GM18502 (cell line): Measurements from ENCODE around the gene RSPRY1.
"Not testable (repeated sequence)": the region's sequence is repeated elsewhere in the genome, so short reads cannot be mapped to it uniquely, and the experiment has no call there.

Experiments
- ATAC-seq: cut with Tn5 transposase; IDR thresholded peaks from one replicate; pipeline ENCODE4 v1.9.1; 2021; ENCODE audit warnings: mild to moderate bottlenecking; ENCODE audit not compliant: unreplicated experiment, poor library complexity

The RSPRY1 gene

DNA sequence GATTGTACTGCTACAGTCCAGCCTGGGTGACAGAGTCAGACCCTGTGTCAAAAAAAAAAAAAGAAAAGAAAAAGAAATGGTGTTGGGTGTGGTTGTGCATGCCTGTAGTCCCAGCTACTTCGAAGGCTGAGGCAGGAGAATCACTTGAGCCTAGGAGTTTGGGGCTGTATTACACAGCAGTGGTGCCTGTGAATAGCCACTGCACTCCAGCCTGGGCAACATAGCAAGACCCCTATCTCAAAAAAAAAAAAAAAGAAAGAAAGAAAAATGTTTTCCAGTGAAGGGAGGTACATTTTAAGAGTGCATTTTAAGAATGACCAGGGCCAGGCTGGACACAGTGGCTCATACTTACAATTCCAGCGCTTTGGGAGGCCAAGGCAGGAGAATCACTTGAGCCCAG is 65.2 kb downstream of the RSPRY1 start:
- no peak for ATAC-seq

DNA sequence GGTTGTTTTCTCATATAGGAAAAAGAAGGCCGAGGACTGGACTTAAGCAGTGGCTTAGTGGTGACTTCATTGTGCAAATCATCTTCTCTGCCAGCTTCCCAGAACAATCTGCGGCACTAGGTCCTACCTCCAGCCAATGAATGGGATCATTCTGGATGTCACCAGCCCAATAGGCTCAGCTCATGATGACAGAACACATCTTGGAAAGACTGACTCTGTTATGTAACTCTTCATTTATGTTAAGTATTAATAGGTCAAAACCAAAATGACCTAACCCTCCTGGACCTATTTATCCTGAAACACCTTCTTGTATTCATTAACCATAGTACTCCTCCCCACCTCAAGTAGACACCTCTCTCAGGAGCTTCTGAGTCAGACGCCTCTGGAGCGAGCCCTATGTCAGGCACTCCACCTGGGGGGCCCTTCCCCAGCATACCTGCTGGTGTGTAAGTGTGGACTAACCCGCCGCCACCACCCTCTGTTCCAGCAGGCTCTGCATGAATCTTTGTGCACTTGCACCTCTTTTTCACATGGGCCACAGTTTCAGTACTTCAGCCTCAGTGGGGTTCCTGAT is 66.1 kb downstream of the RSPRY1 start:
- ATAC-seq: no peak

DNA sequence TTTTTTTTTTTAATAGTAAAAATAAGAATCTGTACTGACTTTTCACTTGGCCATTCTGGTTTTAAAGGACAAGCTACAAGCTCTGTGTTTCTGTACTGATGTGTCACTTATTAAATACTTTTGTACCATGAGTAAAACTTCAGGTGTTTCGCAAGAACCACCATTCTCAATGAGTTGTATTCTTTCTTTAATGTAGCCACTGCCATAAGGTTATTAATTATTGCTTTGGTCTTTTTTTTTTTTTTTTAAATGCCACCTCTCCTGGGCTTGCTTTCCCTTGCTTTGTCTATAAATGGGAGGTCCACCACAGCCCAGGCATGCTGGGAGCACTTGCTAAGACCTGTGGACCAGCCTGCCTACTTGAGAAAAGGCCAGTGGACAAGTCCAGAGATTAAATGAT is 67.3 kb downstream of the RSPRY1 start:
- no peak for ATAC-seq

DNA sequence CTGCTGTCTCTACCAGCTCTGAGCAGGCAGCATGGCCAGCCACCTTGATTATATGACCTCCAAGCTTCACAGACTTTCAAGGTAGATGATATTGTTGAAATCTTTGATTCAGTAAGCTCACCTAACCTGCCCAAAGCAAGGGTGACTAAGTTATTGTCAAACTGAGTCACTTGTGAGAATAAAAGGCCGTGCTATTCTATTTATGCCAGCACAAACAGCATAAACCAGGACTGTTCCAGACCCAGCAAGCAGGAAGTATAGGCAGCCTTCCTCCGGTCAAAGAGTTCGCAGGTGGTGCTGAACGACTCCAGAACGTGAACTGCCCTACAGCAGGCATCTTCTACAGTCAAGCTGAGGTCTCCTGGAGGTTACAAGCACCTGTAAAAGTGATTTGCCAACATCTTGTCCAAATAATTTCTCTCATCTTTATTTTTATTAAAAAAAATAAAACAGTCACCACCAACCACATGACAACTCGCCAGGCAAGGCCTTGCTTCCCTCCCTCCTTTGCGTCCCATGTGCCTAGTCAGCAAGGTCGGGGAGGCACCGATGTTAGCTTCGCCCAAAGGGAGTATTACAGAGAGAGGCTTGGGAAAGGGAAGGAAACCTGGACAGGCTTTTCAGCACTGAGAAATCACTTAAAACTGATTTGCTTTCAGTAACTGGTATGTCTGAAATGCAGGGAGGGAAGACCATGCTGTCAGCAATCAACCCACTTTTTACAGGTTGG is 69.7 kb downstream of the RSPRY1 start:
- no peak for ATAC-seq

DNA sequence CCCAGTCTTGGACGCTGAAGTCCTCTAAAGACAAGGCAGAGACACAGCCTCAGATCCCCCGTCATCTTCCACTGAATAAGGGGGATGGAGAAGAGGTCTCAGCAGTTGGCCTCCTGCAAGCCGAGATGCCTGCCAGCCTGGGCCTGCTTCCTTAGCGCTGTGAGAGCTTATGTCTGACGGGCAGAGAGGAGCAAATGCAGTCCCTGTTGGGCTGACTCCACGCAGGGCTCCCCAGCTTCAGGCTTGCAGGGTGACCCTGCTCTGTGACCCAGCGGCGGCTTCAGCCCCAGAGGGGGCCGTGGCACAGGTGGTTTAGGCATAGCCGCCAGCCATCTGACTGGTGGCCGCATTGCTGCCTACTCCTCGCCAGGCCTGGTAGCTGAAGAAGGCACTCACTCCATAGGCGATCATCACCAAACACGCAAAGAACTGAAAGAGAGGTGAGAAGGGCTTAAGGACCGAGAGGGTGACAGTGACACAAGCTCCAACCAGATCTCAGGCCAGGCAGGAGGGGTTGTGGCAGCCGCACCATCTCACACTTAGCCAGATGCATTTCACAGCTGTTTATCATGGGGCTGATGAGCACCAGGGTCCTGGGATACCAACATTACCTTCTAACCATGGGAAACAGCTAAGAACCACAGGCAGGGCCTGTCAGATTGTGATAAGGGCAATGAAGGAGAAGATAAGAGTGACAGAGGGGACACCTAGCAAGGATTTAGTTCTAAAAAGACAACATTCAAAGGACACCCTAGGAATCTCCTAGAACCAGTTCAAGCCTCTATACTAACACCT is 70.7 kb downstream of the RSPRY1 start:
- no peak for ATAC-seq

DNA sequence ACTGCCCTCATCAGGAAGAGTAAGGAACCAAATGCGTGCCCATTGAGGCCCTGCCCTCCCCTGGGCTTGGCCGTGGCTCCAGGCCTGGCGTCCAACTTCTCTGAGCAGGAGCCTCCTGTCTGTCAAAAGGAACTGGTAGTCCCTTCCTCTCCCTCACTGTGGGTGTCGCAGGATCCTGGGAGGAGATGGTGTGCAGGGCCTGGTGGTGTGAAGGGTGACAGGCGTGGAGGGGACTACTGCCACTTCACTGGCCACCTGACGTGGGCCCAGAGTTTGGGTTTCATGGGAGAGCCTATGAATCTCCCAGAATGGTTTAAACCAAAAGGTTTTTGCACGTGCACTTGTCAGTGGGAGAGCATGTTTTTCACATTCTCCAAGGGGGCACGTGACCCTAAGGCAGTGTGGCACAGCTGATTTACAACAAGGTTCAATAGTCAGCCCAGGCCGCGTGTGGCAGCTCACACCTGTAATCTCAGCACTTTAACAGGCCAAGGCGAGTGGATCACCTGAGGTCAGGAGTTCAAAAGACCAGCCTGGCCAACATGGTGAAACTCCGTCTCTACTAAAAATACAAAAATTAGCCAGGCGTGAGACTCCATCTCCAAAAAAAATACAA is 71.4 kb downstream of the RSPRY1 start:
- no peak for ATAC-seq

DNA sequence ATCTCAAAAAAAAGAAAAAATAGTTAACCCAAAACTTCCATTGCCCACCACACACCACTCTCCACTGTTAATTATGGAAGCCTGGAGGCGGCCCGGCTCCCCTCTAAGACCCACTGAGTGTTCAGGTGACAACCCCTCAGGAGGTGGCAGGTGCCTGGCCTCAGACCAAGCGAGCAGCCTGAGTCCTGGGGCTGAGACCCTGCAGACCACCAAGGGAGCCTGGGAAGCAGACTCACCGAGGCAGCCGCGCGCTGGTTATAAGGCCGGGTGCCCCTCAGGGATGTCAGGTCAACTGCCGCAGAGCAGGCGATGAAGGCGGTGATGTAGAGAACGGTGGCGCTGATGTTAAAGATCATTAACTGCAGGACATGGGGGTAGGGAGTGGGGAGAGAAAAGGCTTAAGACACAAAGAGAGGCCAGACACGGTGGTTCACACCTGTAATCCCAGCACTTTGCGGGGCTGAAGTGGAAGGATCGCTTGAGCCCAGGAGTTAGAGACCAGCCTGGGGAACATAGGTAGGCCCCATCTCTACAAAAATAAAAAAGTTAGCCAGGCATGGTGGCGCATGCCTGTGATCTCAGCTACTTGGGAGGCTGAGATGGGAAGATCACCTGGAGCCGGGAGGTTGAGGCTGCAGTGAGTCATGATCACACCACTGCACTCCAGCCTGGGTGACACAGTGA is 72.2 kb downstream of the RSPRY1 start:
- no peak for ATAC-seq

DNA sequence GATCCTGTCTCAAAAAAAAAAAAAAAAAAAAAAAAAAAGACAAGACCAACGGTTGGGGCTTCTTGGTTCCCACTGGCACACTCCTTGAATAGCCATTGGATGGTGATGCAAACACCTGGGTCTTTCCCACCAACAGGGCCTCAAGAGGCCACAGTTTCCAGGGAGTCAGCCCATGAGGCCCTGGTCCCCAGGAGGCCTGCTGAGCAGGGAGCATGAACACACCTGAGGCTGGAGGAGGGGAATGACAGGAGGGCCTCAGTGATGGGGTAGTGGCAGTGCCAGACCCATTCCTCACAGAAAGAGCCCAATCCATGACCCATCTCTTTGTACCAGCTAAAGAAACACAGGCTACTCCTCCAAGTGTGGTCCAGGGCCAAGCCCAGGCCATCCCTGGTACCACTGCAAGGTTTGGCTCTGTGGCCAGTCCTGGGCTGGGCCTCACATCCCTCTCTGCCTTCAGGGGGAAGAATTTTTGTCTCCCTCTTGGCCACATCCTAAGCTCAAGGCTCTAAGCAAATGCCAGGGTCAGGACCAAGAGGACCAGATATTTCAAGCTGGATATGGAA is 72.9 kb downstream of the RSPRY1 start:
- ATAC-seq: no peak

DNA sequence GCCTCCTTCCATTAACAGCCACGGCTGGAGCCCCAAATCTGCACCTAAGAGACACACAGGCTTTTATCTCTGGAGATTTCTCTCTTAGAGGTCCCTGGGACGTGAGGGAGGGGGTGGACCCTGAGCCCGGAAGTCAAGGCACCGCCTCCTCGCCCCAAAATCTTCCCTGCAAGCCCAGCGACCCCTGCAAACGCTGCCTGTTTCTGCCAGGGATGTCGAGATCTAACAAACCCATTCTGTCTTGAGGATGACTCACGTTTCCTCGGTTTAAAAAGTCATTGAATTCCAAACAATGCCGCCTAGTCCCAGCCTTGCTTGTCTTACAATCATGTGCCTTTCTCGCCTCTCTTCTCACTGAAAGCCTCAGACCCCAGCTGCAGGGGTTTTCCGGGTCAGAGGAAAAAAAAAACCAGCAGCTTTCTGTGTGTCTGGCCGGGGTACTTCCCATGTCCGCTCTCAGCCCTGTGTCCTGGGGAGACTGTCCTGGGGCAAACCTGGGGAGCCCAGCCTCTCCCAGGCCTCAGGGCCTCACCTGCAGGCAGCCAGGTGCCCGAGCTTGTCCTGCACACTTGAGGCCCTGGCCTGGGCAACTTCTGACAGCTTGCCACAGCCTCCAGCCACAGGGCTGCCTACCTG is 74.3 kb downstream of the RSPRY1 start:
- ATAC-seq: no peak

DNA sequence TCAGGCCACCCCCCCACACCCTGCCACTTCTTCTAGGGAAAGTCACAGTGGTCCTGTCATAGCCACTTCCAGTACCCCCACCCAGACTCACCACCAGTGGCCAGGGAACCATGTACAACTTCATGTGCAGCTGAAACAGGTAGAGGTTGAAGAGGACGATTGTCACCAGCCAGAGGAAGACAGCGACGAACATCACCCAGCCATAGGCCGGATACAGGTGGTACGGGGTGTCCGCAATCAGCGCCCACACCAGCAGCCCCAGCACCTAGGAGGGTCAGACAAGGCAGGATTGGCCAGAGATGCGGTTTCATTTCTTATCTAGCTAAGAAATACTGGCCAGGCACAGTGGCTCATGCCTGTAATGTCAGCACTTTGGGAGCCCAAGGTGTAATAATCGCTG is 75.7 kb downstream of the RSPRY1 start:
- ATAC-seq: no peak

DNA sequence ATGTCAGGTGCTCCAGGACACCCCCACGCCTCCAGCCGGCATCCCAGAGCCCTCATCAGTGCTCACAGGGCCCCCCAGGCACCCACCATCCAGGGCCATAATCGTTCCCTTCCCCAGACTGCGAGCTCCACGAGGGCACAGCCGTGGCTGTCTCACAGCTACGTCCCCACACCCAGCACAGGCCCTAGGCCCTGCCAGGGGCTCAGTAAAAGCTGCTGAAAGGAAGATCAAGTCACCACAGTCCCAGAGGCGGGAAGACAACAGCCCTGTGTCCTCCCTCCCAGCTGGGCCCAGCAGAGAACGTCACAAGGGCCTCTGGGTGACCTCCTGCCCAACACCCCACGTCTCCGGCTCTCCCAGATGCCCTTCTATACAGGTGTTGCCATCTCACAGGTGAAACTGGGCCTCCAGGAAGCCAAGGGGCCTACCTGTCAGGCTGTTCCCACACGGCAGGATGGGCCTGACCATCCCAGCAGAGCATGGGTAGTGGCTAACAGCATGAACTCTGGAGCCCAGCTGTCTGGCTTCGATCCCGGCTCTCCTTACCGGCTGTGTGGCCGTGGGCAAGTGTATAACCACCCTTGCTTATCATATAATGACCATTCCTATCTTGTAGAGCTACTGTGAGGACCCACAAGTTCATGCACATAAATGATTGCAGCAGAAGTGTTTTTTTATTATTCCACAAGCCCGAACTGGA is 76.9 kb downstream of the RSPRY1 start:
- ATAC-seq: no peak

DNA sequence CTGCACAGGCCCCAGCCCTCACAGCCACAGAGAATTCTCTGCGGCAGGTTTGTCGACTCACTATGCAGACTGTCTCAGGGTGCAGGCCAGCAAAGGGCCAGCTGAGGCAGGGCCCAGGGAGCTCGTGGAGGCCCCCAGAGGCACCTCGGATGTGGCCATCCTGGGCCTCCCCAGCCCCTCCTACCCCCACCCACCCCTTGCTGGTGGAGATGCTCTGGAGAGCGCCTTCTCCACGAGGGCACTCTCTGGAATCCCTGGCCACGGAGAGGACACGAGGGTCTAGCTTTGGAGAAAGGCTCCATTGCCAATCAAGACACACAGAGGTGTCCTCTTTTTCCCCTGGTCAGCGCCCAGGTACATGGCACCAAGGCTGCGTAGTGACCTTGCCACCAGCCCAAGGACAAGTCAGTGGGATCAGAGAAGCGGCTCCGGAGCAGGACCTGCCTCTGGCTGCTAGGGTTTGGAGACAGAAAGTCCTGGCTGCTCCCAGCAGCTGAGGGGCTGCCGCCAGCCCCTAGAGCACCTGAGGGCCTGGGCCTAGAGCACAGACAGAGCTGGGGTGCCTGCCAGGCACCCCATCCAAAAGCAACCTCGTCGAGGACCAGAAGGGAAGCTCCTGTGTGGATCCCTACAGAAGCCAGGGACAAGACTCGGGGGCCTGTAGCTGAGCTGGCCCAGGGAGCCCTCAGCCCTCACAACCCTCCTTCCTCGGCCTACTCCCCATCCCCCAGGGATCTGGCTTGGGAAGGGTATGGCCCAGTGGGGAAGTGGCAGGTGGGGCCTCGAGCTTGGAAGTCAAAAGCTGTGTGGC is 77.6 kb downstream of the RSPRY1 start:
- no peak for ATAC-seq

DNA sequence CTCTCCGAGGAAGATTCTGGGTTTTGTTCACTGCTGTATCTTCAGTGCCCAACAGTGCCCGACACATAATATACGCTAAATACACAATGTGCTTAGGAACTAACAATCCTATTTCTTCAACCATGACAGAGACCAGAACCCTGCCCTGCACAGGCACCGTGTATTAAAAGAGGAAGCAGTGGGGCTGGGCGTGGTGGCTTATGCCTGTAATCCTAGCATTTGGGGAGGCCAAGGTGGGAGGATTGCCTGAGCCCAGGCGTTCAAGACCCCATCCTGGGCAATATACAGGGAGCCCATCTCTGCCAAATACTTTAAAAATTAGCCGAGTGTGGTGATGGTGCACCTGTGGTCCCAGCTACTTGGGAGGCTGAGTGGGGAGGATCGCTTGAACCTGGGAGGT is 78.3 kb downstream of the RSPRY1 start:
- no peak for ATAC-seq

DNA sequence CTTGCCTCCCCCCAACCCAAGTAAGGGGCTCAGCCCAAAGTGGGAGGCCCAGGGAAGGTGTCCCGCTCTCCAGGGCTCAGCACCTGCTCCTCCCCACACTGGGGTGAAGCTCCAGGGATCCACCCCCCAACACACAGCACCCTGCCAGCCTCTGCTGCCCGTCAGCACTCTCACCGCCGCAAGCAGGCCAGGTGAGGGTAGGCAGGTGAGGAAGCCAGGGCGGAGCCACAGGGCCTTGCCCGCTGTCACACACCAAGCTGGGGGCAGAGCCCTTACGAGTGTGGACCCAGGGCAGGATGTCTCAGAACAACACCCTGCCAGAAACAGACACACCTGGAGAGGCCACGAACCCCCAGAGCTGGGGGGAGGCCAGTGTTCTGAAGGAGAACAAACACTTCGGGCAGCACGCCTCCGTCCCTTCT is 78.8 kb downstream of the RSPRY1 start:
- ATAC-seq: no peak

DNA sequence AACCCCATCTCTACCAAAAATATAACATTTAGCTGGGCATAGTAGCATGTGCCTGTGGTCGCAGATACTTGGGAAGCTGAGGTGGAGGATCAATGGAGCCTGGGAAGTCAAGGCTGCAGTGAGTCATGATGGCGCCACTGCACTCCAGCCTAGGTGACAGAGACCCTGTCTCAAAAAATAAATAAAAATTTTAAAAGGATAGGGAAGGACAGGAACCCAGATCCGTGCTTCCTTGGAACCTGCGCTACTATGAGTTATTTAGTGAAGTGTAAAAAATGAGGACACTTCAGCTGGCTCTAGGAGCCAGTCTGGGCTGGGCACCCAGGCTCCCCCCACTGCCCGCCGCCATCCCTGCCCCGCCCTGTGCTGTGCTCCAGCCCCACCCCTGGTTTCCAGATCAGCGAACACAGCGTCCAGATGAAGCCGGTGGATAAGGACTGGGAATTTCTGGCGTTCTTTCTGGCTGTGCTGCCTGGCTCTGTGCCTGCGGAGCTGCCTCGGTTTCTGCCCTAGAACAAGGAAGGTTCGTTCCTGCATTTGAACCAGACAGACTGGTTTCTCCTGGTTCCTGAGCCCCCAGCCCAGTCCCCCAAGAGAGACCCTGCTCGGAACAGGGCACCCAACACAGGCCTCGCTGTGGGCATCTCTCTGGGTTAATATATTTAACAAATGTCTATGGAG is 79.9 kb downstream of the RSPRY1 start:
- ATAC-seq: no peak

DNA sequence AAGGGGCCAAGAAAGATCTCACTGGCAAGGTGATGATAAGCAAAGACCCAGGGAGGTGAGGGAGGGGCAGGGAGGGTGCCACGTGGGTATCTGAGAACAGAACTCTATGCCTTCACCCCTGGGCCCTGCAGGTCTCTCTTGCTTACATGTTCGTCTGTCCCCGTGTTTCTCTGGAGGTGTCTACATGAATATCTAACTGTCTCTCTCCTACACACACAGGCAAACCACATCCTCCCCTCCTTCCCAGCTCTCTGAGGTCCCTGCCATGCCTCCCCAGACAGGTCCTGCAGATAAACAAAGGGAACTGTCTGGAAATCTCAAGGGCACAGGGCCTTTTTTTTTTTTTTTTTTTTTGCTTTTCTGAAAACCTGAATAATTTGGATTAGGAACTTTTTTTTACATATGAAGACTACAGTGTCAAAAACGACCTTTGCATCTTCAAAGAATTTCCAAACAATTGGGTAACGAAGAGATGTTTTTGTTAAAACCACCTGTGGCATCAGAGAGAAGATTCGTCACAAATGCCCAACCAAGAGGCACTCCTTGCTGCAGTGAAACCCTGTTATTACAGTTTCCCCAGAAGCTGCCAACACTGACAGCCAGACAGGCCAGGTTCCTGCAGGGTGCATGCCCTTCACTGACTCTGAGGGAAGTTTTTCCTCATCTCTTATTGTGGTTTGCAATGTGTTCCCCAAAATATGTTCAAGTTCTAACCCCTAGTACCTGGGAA is 80.6 kb downstream of the RSPRY1 start:
- ATAC-seq: no peak

DNA sequence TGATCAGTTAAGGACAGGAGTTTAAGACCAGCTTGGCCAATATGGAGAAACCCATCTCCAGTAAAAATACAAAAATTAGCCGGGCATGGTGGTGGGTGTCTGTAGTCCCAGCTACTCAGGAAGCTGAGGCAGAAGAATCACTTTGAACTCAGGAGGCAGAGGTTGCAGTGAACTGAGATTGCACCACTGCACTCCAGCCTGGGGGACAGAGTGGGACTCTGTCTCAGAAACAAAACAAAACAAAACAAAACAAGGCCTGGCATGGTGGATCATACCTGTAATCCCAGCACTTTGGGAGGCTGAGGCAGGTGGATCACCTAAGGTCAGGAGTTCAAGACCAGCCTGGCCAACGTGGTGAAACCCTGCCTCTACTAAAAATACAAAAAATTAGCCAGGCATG is 81.2 kb downstream of the RSPRY1 start:
- not testable (repeated sequence) for ATAC-seq
